ENCODE measurements around the gene UCN2. TPM values are rescaled to one million over a fixed set of nuclear protein-coding genes. Genes with fewer than 3 reads are reported as not detected.

UCN2 gene, protein sequence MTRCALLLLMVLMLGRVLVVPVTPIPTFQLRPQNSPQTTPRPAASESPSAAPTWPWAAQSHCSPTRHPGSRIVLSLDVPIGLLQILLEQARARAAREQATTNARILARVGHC
- total RNA-seq, result 1.2 and 1.3 TPM in 2 replicates

DNA sequence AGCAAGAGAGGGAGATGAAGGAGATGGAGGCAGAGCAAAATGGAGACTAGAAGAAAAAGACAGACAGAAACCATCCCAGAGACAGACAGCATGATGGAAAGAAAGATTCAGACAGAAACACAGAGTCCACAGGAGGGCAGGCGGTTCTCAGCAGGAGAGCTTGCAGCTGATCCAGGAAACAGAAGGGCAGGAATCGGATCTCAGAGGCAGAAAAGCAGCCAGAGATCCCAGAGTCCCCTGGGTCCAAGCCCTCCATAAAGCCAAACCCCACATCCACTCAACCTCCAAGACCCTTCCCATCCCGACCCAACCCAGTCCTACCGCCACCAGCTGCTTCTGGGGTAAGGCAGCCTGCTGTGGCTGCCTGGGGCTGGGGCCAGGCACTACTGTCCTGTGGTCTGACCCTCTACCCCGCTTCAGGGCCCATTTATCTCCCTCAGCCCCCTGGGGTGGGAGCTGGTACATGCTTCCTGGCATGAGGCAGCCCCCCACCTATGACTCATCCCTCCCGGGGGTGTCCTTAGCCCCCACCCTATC is at the start of gene UCN2:
Gene UCN2 (minus strand): TSS at position 400 of the 537 bp plus-strand sequence. CDS start 657 bp downstream, outside the sequence.

DNA sequence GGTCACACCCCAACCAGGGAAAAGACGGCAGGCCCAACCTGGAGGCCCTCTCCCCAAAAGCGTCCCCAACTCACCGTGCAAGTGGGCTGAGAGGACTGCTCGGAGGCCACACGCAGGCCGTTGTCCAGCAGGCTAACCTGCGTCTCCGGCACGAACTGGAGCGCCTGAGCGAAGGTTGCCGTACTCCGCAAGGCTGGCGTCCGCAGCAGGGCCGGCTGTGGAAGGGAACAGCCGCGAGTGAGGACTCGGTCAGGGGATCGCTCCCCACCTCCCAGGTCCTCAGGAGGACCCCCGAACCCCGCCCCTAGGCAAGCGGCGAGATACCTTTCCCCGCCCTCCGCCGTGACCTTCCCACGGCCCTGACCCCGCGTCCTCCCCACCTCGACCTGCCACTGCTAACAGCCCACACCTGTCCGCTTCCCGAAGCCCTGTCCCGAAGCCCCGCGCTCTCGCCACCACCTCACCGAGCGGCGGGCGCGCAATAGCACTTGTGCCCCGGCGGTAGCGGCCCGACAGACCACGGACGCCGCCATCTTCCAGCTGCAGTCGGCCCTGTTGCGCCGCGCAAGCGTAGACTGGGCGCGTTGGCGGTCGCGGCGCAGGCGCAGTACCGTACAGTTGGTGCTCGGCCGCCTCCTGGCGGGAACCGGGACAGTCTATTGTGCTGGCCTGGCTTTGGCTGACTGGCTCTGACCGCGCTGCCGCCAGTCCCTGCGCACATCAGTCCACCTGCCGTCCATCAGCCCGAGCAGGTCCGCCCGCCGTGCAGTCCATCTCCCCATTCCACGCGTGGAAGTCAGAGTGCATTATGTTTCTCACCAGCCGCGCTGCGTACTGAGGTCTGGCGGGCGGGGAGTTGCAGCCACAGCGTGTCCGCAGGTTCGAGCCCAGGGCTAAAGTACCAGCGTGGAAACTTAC is 45.8 kb upstream of the UCN2 start, which contains the start of gene UQCRC1:
Gene UQCRC1 (minus strand): TSS at position 559 of the 918 bp plus-strand sequence. CDS start 26 bp downstream, at position 533.

GRCh38 chr3:48595075-48595525 is 31.5 kb upstream of the UCN2 start, which contains the start of gene COL7A1:
Gene COL7A1 (minus strand): TSS chr3:48595329. CDS start chr3:48595159, 170 bp downstream.

DNA sequence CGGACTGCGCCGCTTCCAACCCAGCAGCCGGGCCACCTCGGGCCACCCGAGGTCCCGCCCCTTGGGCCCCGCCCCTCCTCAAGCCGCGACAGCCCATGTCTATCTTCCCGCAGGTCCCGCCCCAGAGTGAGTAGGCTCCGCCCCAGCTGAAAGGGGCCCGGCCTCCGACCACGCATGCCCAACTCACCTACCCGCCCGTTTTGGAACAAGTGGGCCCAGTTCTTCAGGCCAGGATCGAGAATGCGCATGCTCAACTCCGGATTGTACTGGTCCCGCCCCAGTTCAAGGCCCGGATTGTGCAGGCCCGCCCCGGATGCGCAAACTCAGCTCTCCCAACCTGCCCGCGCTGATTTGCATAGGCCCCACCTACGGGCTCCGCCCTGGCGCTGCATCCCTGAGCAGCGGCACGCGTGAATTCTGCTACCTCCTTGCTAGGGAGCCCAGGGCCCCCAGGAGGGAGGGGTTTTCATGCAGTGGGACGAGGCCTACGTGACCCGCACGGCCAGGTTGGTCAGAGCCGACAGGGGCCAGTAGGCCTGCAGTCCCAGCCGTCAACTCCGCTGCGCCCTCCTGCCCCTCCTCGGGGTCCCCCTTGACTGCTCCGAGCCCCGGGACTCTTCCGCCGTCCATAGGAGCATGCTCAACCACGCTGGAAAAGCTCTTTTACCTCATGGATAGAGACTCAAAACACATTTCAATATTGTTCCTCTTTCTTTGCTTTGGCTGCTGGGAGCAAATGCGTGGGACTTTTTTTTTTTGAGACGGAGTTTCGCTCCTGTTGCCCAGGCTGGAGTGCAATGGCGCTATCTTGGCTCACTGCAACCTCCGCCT is 6.6 kb downstream of the UCN2 start, which contains the start of gene PFKFB4:
Gene PFKFB4 (minus strand): TSS at position 8 of the 831 bp plus-strand sequence. CDS start 26 bp downstream, outside the sequence.

Other genes starting within 250 kb of the UCN2 start
- gene SPINK8, start 230.1 kb downstream of the UCN2 start, total RNA-seq, result not detected in 2 replicates
- 0.15 TPM in 1 of 2 replicates, not detected in the other for gene FBXW12, start 191.6 kb downstream of the UCN2 start, total RNA-seq
- 41.3 and 76.4 TPM in 2 replicates for gene PLXNB1, start 133.7 kb downstream of the UCN2 start, total RNA-seq
- gene CCDC51, start 123.7 kb downstream of the UCN2 start, total RNA-seq, result 40.0 and 42.8 TPM in 2 replicates
- 178 and 359 TPM in 2 replicates for gene TMA7, start 123.5 kb downstream of the UCN2 start, total RNA-seq
- gene ATRIP, start 117.0 kb downstream of the UCN2 start, total RNA-seq, result 5.7 and 6.6 TPM in 2 replicates
- gene SHISA5, start 59.6 kb downstream of the UCN2 start, total RNA-seq, result 107 and 177 TPM in 2 replicates
- 10.0 and 12.2 TPM in 2 replicates for gene PFKFB4, start 7.0 kb downstream of the UCN2 start, total RNA-seq
- 22.5 and 52.6 TPM in 2 replicates for gene COL7A1, start 31.5 kb upstream of the UCN2 start, total RNA-seq
- 358 and 469 TPM in 2 replicates for gene UQCRC1, start 45.9 kb upstream of the UCN2 start, total RNA-seq
- gene TMEM89, start 58.0 kb upstream of the UCN2 start, total RNA-seq, result not detected in 2 replicates
- 16.9 and 22.2 TPM in 2 replicates for gene SLC26A6, start 71.7 kb upstream of the UCN2 start, total RNA-seq
- 1.0 and 3.5 TPM in 2 replicates for gene CELSR3, start 99.1 kb upstream of the UCN2 start, total RNA-seq
- gene NCKIPSD, start 122.1 kb upstream of the UCN2 start, total RNA-seq, result 11.8 and 25.1 TPM in 2 replicates
- gene IP6K2, start 153.4 kb upstream of the UCN2 start, total RNA-seq, result 49.0 and 51.5 TPM in 2 replicates